Skeletal muscle tissue (tissue), 4 donors: ENCODE results near the gene TMIGD1. TPM values are rescaled to one million over a fixed set of nuclear protein-coding genes. Genes with fewer than 3 reads are reported as not detected.
"Not testable (repeated sequence)": the region's sequence is repeated elsewhere in the genome, so short reads cannot be mapped to it uniquely, and the experiment has no call there.

Experiments
- H3K27ac ChIP-seq: one replicate; pipeline ENCODE4 v1.7.0; 2013; ENCODE audit warnings: mild to moderate bottlenecking, low read depth, low read length, inconsistent platforms
- H3K27me3 ChIP-seq, 3 donors: one replicate each; pipeline ENCODE4 v1.7.0; 2013; ENCODE audit warnings: low read length in 3 of 3; ENCODE audit not compliant: control insufficient read depth in 3 of 3, insufficient read depth in 3 of 3
- H3K36me3 ChIP-seq, 3 donors: one replicate each; pipeline ENCODE4 v1.7.0; 2013; ENCODE audit warnings: low read length in 3 of 3; ENCODE audit not compliant: control insufficient read depth in 3 of 3, insufficient read depth in 3 of 3
- H3K4me1 ChIP-seq, 3 donors: one replicate each; pipeline ENCODE4 v1.7.0; 2013; ENCODE audit warnings: low read length in 3 of 3, mild to moderate bottlenecking in 3 of 3; ENCODE audit not compliant: control insufficient read depth in 3 of 3, insufficient read depth in 3 of 3
- H3K4me3 ChIP-seq, 3 donors: one replicate each; pipeline ENCODE4 v1.7.0; 2013; ENCODE audit warnings: low read length in 3 of 3
- H3K9ac ChIP-seq, 3 donors: one replicate each; pipeline ENCODE4 v1.7.0; 2013; ENCODE audit warnings: low read length in 3 of 3, mild to moderate bottlenecking in 3 of 3, moderate library complexity in 2 of 3, low read depth in 1 of 3
- H3K9me3 ChIP-seq, 3 donors: one replicate each; pipeline ENCODE4 v1.7.0; 2013; ENCODE audit warnings: low read length in 3 of 3; ENCODE audit not compliant: control insufficient read depth in 3 of 3
- total RNA-seq: library from RNA; depleted of rRNA; stranded (reverse); fragments of >200 nt; gene quantifications from one replicate; pipeline ENCODE4 v1.2.3, GENCODE V29; 2014
- donor health status: Osteomylitis.

The TMIGD1 gene
- total RNA-seq, 1 donor from 2014 or later: not detected

DNA sequence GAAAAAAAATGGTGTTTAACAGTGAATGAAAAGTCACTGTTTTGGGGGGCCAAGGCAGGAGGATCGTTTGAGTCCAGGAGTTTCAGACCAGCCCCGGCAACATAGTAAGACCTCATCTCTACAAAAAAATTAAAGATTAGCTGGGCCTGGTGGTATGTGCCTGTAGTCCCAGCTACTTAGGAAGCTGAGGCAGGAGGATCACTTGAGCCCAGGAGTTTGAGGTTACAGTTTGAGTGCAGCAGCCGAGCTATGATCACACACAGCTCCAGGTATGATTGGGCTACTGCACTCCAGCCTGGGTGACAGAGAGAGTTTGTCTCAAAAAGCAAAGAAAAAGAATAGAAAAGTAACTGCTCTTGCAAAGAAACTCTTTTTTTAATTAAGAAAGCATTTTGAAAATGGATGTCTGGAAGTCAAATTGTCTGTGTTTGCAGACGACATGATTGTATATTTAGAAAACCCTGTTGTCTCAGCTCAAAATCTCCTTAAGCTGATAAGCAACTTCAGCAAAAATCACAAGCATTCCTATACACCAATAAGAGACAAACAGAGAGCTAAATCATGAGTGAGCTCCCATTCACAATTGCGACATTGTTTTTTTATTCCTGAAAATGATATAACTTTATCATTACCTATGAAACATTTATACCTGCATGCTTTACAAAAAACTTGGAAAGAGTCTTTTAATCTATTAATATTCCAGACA is 24.4 kb upstream of the TMIGD1 start:
- Histone ChIP-seq H3K4me3 (no peak overlapping the region), H3K4me1 (no peaks in the 10 kb centered on the region), H3K9ac (no peak overlapping the region), H3K27ac (no peak overlapping the region), H3K36me3 (no peaks in the 10 kb centered on the region), H3K9me3 (peaks cover 0 to 5% (median 0%) of the 10 kb centered on the region in 3 donors), H3K27me3 (peaks cover 0 to 4% (median 0%) of the 10 kb centered on the region in 3 donors)

GRCh38 chr17:30357476-30357875 is 23.6 kb upstream of the TMIGD1 start:
- peaks cover 0 to 1% (median 0%) of the 10 kb centered on the region in 3 donors for H3K27me3 ChIP-seq
- H3K36me3 ChIP-seq: no peaks in the 10 kb centered on the region
- no peaks in the 10 kb centered on the region for H3K4me1 ChIP-seq
- H3K27ac ChIP-seq: no peak overlapping the region
- H3K9me3 ChIP-seq: peaks cover 0 to 4% (median 0%) of the 10 kb centered on the region in 3 donors
- H3K9ac ChIP-seq: no peak overlapping the region
- H3K4me3 ChIP-seq: no peak overlapping the region

DNA sequence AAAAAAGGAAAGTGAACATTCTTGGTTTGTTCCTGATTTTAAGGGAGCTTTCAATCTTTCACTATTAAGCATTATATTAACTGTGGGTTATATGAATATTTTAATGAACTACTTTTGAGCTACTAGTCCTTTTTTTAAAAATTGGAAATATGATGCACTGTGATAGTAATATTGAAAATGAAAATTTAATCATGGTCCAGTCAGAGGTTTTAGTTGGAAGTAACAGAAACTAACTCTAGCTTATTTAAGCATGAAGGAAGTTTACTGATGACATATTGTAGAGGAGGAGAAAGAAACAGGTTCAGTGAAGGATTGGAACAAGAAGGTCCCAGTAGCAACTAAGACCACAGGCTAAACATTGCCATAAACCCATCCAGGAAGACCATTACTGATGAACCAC is 20.8 kb upstream of the TMIGD1 start:
- no peaks in the 10 kb centered on the region for H3K4me1 ChIP-seq
- no peaks in the 10 kb centered on the region for H3K27me3 ChIP-seq
- H3K9ac ChIP-seq: no peak overlapping the region
- H3K36me3 ChIP-seq: no peaks in the 10 kb centered on the region
- no peak overlapping the region for H3K27ac ChIP-seq
- H3K4me3 ChIP-seq: no peak overlapping the region
- no peaks in the 10 kb centered on the region for H3K9me3 ChIP-seq

GRCh38 chr17:30352240-30352814 is 18.5 kb upstream of the TMIGD1 start:
- no peak overlapping the region for H3K27ac ChIP-seq

GRCh38 chr17:30351735-30352134 is 17.9 kb upstream of the TMIGD1 start:
- no peak overlapping the region for H3K27ac ChIP-seq

More at GRCh38 chr17:30352240-30352814, 18.5 kb upstream of the TMIGD1 start:
- no peak overlapping the region for H3K4me3 ChIP-seq
- no peak overlapping the region for H3K9ac ChIP-seq
- H3K9me3 ChIP-seq: no peaks in the 10 kb centered on the region
- no peaks in the 10 kb centered on the region for H3K27me3 ChIP-seq
- H3K4me1 ChIP-seq: no peaks in the 10 kb centered on the region
- H3K36me3 ChIP-seq: no peaks in the 10 kb centered on the region

GRCh38 chr17:30351263-30351662 is 17.4 kb upstream of the TMIGD1 start:
- not testable (repeated sequence) for H3K4me3 ChIP-seq, H3K9me3 ChIP-seq, H3K9ac ChIP-seq, H3K36me3 ChIP-seq, H3K4me1 ChIP-seq, H3K27ac ChIP-seq, H3K27me3 ChIP-seq

More at GRCh38 chr17:30351735-30352134, 17.9 kb upstream of the TMIGD1 start:
- Histone ChIP-seq H3K4me3 (no peak overlapping the region), H3K4me1 (no peaks in the 10 kb centered on the region), H3K36me3 (no peaks in the 10 kb centered on the region), H3K27me3 (no peaks in the 10 kb centered on the region), H3K9me3 (no peaks in the 10 kb centered on the region), H3K9ac (no peak overlapping the region)

DNA sequence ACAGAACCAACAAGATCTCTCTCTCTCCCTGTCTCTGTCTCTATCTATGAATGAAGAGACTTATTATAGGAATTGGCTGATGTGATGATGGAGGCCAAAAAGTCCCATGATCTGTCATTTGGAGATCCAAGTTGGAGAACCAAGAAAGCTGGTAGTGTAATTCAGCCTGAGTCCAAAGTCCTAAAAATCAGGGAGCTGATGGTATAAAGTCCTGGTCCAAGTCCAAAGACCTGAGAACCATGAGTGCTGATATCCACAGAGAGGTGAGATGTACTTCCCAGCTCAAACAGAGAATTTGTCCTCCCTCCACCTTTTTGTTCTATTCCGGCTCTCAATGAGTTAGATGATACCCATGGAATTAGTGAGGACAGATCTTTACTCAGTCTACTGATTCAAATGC is 15.4 kb upstream of the TMIGD1 start:
- no peaks in the 10 kb centered on the region for H3K9me3 ChIP-seq

DNA sequence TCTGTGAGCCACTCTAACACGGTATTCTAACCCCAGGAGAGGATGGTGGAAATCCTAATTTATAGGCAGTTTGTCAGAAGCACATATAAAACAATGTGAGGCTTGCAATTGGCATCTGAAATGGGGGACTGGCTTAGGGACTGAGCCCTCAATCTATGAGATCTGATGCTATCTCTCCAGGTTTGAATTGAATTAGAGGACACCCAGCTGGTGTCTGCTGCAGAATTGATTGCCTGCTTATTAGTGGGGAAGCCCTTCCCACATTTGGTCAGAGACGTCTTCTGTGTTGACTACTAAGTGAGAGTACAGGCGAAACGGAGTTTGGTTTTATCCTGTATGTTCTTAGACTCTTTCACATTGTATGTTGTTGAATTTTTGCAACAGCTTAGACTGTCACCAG is 13.6 kb upstream of the TMIGD1 start:
- H3K4me1 ChIP-seq: peaks cover 0 to 7% (median 4%) of the 10 kb centered on the region in 3 donors
- H3K27me3 ChIP-seq: no peaks in the 10 kb centered on the region
- no peaks in the 10 kb centered on the region for H3K9me3 ChIP-seq
- H3K36me3 ChIP-seq: no peaks in the 10 kb centered on the region
- H3K9ac ChIP-seq: no peak overlapping the region
- no peak overlapping the region for H3K27ac ChIP-seq
- H3K4me3 ChIP-seq: no peak overlapping the region

More for the DNA sequence above, 15.4 kb upstream of the TMIGD1 start:
- Histone ChIP-seq H3K36me3 (no peaks in the 10 kb centered on the region), H3K4me3 (no peak overlapping the region), H3K27ac (no peak overlapping the region), H3K4me1 (peaks cover 0 to 5% (median 4%) of the 10 kb centered on the region in 3 donors), H3K27me3 (no peaks in the 10 kb centered on the region), H3K9ac (no peak overlapping the region)

DNA sequence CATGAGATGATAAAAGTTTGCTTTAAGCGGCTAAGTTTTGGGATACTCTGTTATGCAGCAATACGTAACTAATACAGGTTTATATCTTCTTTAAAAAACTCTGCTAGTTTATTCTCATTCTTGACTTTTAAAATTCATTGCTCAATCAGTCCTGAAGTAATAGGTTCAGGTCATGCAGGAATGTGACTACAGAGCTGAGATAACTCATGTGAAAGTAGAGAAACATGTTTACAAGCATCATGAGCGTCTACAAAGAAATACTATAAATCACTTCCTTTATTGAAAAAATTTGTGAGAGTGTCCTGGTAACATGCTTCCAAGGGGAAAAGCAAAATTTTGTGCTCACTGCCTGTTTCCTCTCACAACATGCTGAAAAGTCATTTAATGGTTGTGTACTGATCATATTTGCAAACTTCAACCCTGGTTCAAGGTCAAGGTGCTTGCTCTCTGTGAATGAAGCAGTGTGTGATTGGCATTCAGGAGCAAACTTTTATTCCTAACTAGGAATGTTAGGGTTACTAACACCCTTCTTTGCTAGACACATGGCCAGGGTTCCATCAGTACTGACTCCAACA is 12.5 kb upstream of the TMIGD1 start:
- peaks cover 2 to 10% (median 4%) of the 10 kb centered on the region in 3 donors for H3K4me1 ChIP-seq
- no peak overlapping the region for H3K27ac ChIP-seq
- no peaks in the 10 kb centered on the region for H3K36me3 ChIP-seq

GRCh38 chr17:30345527-30346075 is 11.7 kb upstream of the TMIGD1 start:
- H3K27ac ChIP-seq: no peak overlapping the region
- no peaks in the 10 kb centered on the region for H3K27me3 ChIP-seq
- H3K4me3 ChIP-seq: no peak overlapping the region
- H3K36me3 ChIP-seq: no peaks in the 10 kb centered on the region
- H3K4me1 ChIP-seq: peaks cover 2 to 10% (median 4%) of the 10 kb centered on the region in 3 donors
- no peak overlapping the region for H3K9ac ChIP-seq
- H3K9me3 ChIP-seq: no peaks in the 10 kb centered on the region

More for the DNA sequence above, 12.5 kb upstream of the TMIGD1 start:
- H3K27me3 ChIP-seq: no peaks in the 10 kb centered on the region
- no peak overlapping the region for H3K9ac ChIP-seq
- H3K9me3 ChIP-seq: no peaks in the 10 kb centered on the region
- no peak overlapping the region for H3K4me3 ChIP-seq
